GM12875 (cell line): ENCODE measurements around the gene TPRX2.
"Not testable (repeated sequence)": the region's sequence is repeated elsewhere in the genome, so short reads cannot be mapped to it uniquely, and the experiment has no call there.

ENCODE experiments used
- H3K4me3 ChIP-seq: one replicate; pipeline ENCODE4 v1.5.1; 2011; ENCODE audit warnings: low read depth, low read length, control low read depth
- CTCF ChIP-seq: IDR thresholded peaks from 2 replicates; pipeline ENCODE4 v1.5.1; 2011; ENCODE audit warnings: low read depth, mild to moderate bottlenecking, control low read depth, inconsistent platforms, low read length, moderate library complexity, borderline replicate concordance; ENCODE audit not compliant: insufficient read depth

Gene TPRX2

GRCh38 chr19:47858646-47859285 lies at the start of gene TPRX2:
Gene TPRX2 (plus strand): TSS chr19:47859235. CDS start chr19:47859247, 12 bp downstream.
- not testable (repeated sequence) for H3K4me3 ChIP-seq

- H3K4me3 ChIP-seq, result no peak overlapping the region
- TF ChIP-seq CTCF, result peak; percentile 69
Measured at GRCh38 chr19:47813304-47813994, 45.6 kb upstream of the TPRX2 start.

- H3K4me3 ChIP-seq, result no peak overlapping the region
- no peak for TF ChIP-seq CTCF
Measured at GRCh38 chr19:47813995-47814328, 45.1 kb upstream of the TPRX2 start.

GRCh38 chr19:47816270-47816669 lies 42.8 kb upstream of the TPRX2 start:
- H3K4me3 ChIP-seq, result not testable (repeated sequence)

- H3K4me3 ChIP-seq, result not testable (repeated sequence)
Measured at GRCh38 chr19:47818221-47818620, 40.8 kb upstream of the TPRX2 start.

GRCh38 chr19:47819858-47820257 lies 39.2 kb upstream of the TPRX2 start:
- no peak overlapping the region for H3K4me3 ChIP-seq
- TF ChIP-seq CTCF, result no peak

GRCh38 chr19:47820410-47820809 lies 38.6 kb upstream of the TPRX2 start:
- H3K4me3 ChIP-seq, result no peak overlapping the region
- TF ChIP-seq CTCF, result no peak

- no peak within 1 kb of the TSS for H3K4me3 ChIP-seq
- TF ChIP-seq CTCF, result no peak
Measured at GRCh38 chr19:47821460-47822020, 37.5 kb upstream of the TPRX2 start, which contains the start of gene CRX. Gene CRX (plus strand): TSS chr19:47821937. CDS start chr19:47834444, 12,507 bp downstream.
